ENCODE measurements around the gene CMTM4.
"Not testable (repeated sequence)": the region's sequence is repeated elsewhere in the genome, so short reads cannot be mapped to it uniquely, and the experiment has no call there.

The CMTM4 gene

GRCh38 chr16:66600477-66600876, 96.1 kb downstream of the CMTM4 start:
- TF ChIP-seq CTCF (conservative IDR thresholded peaks at IDR 0.05) (no peak), ZFX (IDR thresholded peaks at IDR 0.05) (no peak)
- H3K27ac ChIP-seq = no peak overlapping the region

- no peak for TF ChIP-seq ZFX (IDR thresholded peaks at IDR 0.05)
- no peak for TF ChIP-seq CTCF (conservative IDR thresholded peaks at IDR 0.05)
- no peak overlapping the region for H3K27ac ChIP-seq
These were observed 96.8 kb downstream of the CMTM4 start for GRCh38 chr16:66599726-66600125.

- no peak overlapping the region for H3K27ac ChIP-seq
- TF ChIP-seq CTCF (conservative IDR thresholded peaks at IDR 0.05) (no peak), ZFX (IDR thresholded peaks at IDR 0.05) (no peak)
These were observed 98.4 kb downstream of the CMTM4 start for GRCh38 chr16:66598111-66598510.

DNA sequence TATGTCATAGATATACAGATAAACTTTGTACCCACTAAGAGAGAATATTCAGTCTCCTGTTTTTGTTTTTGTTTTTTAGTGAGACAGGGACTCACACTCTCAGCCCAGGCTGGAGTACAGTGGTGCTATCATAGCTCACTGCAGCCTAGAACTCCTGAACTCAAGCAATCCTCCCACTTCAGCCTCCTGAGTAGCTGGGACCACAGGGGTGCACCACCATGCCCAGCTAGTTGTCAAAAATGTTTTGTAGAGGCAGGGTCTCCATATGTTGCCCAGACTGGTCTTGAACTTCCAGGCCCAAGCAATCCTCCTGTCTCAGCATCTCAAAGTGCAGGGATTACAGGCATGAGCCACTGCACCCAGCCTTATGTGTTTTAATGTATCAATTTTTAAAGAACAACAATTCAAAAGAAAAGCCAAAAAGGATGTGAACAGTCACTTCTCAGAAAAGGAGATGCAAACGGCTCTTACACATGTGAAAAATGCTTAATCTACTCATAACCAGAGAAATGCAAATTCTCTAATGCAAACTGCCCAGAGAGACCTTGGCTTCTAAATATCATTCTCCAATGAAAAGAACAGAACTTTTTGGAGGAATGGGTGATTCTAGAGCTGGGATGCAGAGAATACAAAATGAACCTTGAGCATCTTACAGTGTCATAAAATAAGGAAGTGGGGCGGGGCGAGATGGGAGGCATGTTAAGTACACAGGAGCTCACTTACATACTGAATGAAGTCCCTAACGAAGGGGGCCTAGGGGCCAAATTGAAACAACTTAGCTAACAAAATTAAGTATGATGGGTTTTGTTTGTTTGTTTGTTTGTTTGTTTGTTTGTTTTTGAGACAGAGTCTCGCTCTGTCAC, 99.3 kb downstream of the CMTM4 start:
- no peak overlapping the region for H3K27ac ChIP-seq
- TF ChIP-seq ZFX (IDR thresholded peaks at IDR 0.05) (no peak), CTCF (conservative IDR thresholded peaks at IDR 0.05) (no peak)

GRCh38 chr16:66596559-66596958, 100.0 kb downstream of the CMTM4 start:
- not testable (repeated sequence) for H3K27ac ChIP-seq

DNA sequence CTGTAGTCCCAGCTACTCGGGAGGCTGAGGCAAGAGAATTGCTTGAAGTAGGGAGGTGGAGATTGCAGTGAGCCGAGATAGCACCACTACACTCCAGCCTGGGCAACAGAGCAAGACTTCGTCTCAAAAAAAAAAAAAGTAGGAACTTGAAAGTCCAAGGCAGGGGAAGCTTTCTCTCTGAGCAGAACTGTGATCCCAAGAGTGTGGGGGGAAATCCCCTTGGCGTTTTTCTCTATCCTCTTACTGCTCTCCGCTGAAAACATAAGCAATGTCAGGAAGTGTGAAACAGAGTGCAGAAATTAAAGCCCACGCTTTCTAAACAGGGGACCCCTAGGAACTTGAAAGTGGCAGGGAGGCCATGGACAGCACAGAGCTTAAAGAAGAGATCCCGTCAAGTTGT, 101.8 kb downstream of the CMTM4 start:
- TF ChIP-seq ZFX (IDR thresholded peaks at IDR 0.05) (no peak), CTCF (conservative IDR thresholded peaks at IDR 0.05) (no peak)
- H3K27ac ChIP-seq = no peak overlapping the region

GRCh38 chr16:66592814-66593213, 103.7 kb downstream of the CMTM4 start:
- no peak for TF ChIP-seq ZFX (IDR thresholded peaks at IDR 0.05)
- no peak for TF ChIP-seq CTCF (conservative IDR thresholded peaks at IDR 0.05)
- H3K27ac ChIP-seq = no peak overlapping the region

GRCh38 chr16:66592241-66592640, 104.3 kb downstream of the CMTM4 start:
- TF ChIP-seq CTCF (conservative IDR thresholded peaks at IDR 0.05) = no peak
- no peak for TF ChIP-seq ZFX (IDR thresholded peaks at IDR 0.05)
- H3K27ac ChIP-seq = no peak overlapping the region
